HG02798 (cell line): ENCODE measurements around the gene CYP2E1.
"Not testable (repeated sequence)": the region's sequence is repeated elsewhere in the genome, so short reads cannot be mapped to it uniquely, and the experiment has no call there.

Experiments used
- ATAC-seq: cut with Tn5 transposase; IDR thresholded peaks from one replicate; pipeline ENCODE4 v1.9.1; 2021; ENCODE audit warnings: mild to moderate bottlenecking; ENCODE audit not compliant: unreplicated experiment, poor library complexity

CYP2E1 gene

DNA sequence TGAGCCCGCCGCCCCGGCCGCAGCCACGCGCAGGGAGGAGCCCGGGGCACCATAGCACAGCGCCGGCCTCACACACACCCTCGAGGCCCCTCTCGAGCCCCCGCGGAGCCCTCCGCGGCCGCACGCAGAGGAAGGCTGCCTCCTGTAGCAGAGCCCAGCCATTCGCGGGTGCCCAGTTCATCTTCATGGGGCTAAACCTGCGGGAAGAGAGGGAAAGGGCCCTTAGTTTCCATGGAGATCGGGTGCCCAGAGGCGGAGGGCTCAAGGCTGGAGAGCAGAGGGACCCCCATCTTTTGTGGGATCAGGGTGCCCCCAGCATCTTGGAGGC, 41.1 kb downstream of the CYP2E1 start:
- ATAC-seq: no peak

DNA sequence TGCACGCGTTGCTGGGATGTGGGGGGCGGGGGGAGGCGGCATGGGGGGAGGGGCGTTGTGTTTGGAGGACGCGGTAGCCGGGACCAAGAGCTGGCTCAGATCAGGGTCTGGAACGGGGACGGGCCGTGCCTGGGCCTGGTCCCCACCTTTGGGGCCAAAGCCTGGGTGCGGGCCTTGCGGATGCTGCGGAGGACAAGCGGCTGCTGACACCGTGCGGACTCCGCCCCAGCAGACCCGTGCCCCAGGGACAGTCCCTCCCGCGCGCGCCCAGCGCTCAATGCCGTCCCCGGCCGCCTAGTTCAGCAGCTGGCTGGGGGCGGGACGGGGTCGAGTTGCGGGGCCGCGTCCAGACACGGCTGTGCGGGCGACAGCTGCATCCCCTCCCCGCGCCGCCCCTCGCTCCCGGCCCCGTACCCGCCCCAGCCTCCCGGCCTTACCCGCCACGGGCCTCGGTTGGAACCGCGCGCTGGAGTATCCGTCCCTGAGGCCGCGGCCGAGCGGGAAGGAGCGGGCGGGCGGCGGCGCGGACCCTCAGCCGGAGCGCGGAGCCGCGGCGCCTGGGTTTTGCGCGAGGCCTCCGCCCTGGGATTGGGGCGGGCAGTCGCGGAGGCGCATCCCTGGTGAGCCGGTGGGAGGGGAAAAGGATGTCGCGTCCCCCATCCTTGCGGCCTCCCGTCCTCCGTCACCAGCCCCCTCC, 41.8 kb downstream of the CYP2E1 start:
- ATAC-seq: not testable (repeated sequence)

DNA sequence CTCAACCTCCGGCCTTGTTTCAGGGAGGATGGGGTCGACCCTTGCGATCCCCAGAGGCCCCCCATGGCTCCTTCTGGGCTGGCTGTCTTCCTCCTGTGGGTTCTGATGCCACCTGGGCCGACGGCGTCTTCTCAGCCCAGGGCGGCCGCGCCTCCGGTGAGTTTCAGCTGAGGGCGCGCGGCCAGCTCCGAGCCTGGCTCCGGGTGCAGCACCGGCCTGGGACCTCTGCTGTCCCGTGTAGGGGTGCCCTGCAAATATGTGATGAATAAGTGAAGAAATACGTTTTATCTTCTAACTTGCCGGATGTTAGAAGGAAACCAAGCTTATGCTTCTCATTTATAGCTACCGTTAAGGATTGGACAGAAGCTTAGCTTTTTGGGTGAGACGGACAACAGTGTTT, 42.6 kb downstream of the CYP2E1 start:
- not testable (repeated sequence) for ATAC-seq

DNA sequence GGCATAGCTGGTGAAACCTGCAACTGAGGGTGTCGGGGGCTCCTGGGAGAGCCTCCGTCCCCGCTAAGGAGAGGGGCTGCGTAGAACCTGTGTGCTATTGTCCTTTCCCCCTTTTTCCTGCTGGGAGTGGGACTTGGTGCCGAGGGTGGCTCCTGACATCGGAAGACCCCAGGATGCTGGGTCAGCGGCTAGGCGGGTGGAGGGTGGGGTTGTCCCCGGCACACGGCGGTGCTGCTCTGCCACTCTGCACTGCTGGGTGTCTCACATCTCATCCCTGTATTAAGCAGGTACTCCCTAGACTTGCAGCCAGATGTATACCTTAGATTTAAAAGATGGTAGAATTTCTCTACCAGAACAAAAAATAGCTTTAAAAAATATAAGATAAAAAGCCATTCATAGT, 44.9 kb downstream of the CYP2E1 start:
- ATAC-seq: not testable (repeated sequence)

DNA sequence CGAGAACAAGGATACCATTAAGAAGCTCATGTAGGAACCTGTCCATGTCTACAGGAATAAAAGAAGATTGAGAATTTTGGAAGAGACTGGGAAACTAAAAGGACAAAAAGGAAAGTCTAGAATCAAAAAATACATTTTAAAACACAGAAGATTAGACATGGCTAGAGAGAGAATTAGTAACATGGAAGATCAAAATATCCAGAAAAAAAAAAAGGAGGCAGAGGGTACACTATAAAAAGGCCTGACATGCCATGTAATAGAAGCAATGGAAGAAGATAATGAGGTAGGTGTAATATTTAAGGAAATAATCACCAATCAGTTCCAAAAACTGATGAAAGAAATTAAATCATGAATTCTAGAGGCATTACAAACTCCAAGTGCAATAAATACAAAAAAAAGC, 46.3 kb downstream of the CYP2E1 start:
- not testable (repeated sequence) for ATAC-seq

DNA sequence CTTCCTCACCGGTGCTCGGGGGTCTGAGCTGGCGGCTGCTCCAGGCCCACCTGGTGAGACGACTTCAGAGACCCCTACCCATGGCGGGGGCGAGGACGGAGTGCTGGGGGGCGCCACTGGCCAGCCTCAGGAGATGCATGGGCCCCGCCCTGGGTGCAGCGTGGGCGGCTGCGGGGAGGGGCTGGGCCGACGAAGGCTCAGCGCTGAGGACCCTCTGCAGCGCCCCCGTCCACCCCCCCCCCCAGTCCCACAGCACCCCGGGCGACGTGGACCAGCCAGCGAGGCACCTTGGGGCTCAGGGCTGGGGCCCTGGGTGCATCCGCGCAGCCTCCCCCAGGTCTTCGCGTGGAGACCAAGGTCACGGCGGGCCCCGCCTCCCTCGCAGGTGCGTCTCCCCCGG, 49.9 kb downstream of the CYP2E1 start:
- ATAC-seq: not testable (repeated sequence)
